ENCODE measurements around the gene TAF4.
A peak's percentile ranks its signal among the peaks of the same experiment; 100 is the strongest.

DNA sequence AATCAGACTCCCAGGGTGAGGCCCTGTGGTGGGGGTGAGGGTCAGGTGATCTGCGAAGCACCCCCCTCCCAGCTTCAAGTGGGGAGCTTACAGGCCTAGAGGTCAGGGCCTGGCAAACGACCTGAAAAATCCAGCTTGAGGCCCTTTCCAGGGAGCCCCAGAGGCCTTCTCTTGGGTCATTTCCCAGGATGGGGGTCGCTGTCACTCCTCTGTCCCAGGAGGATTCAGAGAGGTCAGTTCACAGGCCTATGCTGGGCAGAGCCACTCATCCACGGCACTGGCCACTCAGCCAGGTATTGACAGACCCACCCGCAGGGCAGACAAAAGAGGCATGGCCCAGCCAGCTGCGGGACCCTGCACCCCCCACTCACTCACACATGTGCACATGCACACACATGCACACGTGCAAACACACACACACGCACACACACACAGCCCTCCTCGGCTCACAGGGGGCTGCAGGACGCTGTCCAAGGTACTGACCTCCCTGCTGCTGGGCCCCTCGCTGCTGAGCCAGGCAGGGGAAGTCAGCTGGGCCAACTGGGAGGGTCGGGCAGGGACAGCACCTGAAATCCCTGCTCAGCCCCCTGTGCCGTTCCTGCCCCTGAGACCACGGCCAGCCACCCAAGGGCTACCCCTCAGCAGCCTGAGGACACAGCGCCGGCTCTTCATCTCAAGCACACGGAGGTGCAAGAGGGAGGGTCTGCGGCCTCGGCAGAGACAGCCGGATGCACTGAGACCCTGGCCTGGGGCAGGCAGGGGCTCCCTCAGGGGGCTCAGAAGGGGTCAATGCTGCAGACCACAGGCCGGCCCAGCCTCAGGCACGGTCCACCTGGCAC, 113.8 kb downstream of the TAF4 start:
- TF ChIP-seq HNRNPK (IDR thresholded peaks at IDR 0.05; ENCODE audit: low read depth, low read length, poor library complexity, severe bottlenecking) (no peak), NFAT5 (CRISPR knock-in tag; IDR thresholded peaks at IDR 0.05) (peak; percentile 98), SRF (IDR thresholded peaks at IDR 0.05; ENCODE audit: low read depth, low read length) (no peak), EZH2 (conservative IDR thresholded peaks at IDR 0.05; ENCODE audit: low read depth, low read length) (no peak), ZNF30 (CRISPR knock-in tag; IDR thresholded peaks at IDR 0.05) (peak; percentile 89; the same call in 1 of the 2 replicates), ZBTB37 (CRISPR knock-in tag; IDR thresholded peaks at IDR 0.05) (no peak), FOXJ3 (CRISPR knock-in tag; IDR thresholded peaks at IDR 0.05; ENCODE audit: borderline replicate concordance) (no peak; the same call in 1 of the 2 replicates), ZNF446 (CRISPR knock-in tag; IDR thresholded peaks at IDR 0.05) (peak; percentile 99), ZNF619 (CRISPR knock-in tag; IDR thresholded peaks at IDR 0.05) (no peak; the same call in 1 of the 2 replicates), TCF12 (IDR thresholded peaks at IDR 0.05) (no peak), TCF12 (CRISPR knock-in tag; IDR thresholded peaks at IDR 0.05) (peak; percentile 88; the same call in 1 of the 2 replicates), ZNF703 (CRISPR knock-in tag; IDR thresholded peaks at IDR 0.05; ENCODE audit: borderline replicate concordance) (peak; percentile 30; the same call in 1 of the 2 replicates), HMGXB3 (CRISPR knock-in tag; IDR thresholded peaks at IDR 0.05; ENCODE audit: borderline replicate concordance) (peak; percentile 96), ZNF232 (CRISPR knock-in tag; IDR thresholded peaks at IDR 0.05; ENCODE audit: borderline replicate concordance) (peak; percentile 99)
- TF ChIP-seq, protein P1, sequence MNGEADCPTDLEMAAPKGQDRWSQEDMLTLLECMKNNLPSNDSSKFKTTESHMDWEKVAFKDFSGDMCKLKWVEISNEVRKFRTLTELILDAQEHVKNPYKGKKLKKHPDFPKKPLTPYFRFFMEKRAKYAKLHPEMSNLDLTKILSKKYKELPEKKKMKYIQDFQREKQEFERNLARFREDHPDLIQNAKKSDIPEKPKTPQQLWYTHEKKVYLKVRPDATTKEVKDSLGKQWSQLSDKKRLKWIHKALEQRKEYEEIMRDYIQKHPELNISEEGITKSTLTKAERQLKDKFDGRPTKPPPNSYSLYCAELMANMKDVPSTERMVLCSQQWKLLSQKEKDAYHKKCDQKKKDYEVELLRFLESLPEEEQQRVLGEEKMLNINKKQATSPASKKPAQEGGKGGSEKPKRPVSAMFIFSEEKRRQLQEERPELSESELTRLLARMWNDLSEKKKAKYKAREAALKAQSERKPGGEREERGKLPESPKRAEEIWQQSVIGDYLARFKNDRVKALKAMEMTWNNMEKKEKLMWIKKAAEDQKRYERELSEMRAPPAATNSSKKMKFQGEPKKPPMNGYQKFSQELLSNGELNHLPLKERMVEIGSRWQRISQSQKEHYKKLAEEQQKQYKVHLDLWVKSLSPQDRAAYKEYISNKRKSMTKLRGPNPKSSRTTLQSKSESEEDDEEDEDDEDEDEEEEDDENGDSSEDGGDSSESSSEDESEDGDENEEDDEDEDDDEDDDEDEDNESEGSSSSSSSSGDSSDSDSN (CRISPR knock-in tag; IDR thresholded peaks at IDR 0.05) = 0 out of 2 replicates have a peak, but pooled peaks have one; percentile 39

All from HepG2 (cell line).